ENCODE results near the gene THEMIS. TPM values are rescaled to one million over a fixed set of nuclear protein-coding genes. Genes with fewer than 3 reads are reported as not detected.

Gene THEMIS
- polyA plus RNA-seq, 1 experiment: not detected

GRCh38 chr6:127775371-127775770, 125.5 kb downstream of the THEMIS start:
- H3K9me3 ChIP-seq (ENCODE audit: control insufficient read depth, insufficient read depth, low read length): no peaks in the 10 kb centered on the region
- TF ChIP-seq CTCF (IDR thresholded peaks at IDR 0.05; ENCODE audit: low read depth, low read length): no peak
- CTCF ChIA-PET: no interaction called here
- no peaks in the 10 kb centered on the region for H3K27me3 ChIP-seq (ENCODE audit: control insufficient read depth, insufficient read depth, low read length)
- H3K4me3 ChIP-seq (ENCODE audit: low read depth, low read length): no peak overlapping the region
- DNase-seq (ENCODE audit: low read depth, low spot score): no peak
- POLR2A ChIA-PET: no interaction called here
- no peak overlapping the region for H3K27ac ChIP-seq (ENCODE audit: low read depth, low read length)

- no peak for DNase-seq (ENCODE audit: low read depth, low spot score)
- Histone ChIP-seq H3K4me3 (ENCODE audit: low read depth, low read length) (no peak overlapping the region), H3K9me3 (ENCODE audit: control insufficient read depth, insufficient read depth, low read length) (no peaks in the 10 kb centered on the region), H3K27me3 (ENCODE audit: control insufficient read depth, insufficient read depth, low read length) (no peaks in the 10 kb centered on the region), H3K27ac (ENCODE audit: low read depth, low read length) (no peak overlapping the region)
- no peak for TF ChIP-seq CTCF (IDR thresholded peaks at IDR 0.05; ENCODE audit: low read depth, low read length)
- ChIA-PET POLR2A (no interaction called here), CTCF (no interaction called here)
These were observed 132.1 kb downstream of the THEMIS start for GRCh38 chr6:127768745-127769144.

- DNase-seq (ENCODE audit: low read depth, low spot score): no peak
- ChIA-PET POLR2A (no interaction called here), CTCF (no interaction called here)
- no peak for TF ChIP-seq CTCF (IDR thresholded peaks at IDR 0.05; ENCODE audit: low read depth, low read length)
- Histone ChIP-seq H3K4me3 (ENCODE audit: low read depth, low read length) (no peak overlapping the region), H3K27ac (ENCODE audit: low read depth, low read length) (no peak overlapping the region), H3K27me3 (ENCODE audit: control insufficient read depth, insufficient read depth, low read length) (no peaks in the 10 kb centered on the region), H3K9me3 (ENCODE audit: control insufficient read depth, insufficient read depth, low read length) (no peaks in the 10 kb centered on the region)
These were observed 132.6 kb downstream of the THEMIS start for GRCh38 chr6:127768223-127768622.

GRCh38 chr6:127765949-127766348, 134.9 kb downstream of the THEMIS start:
- CTCF ChIA-PET: no interaction called here
- no peak for DNase-seq (ENCODE audit: low read depth, low spot score)
- no peaks in the 10 kb centered on the region for H3K27me3 ChIP-seq (ENCODE audit: control insufficient read depth, insufficient read depth, low read length)
- no peak overlapping the region for H3K4me3 ChIP-seq (ENCODE audit: low read depth, low read length)
- POLR2A ChIA-PET: no interaction called here
- H3K9me3 ChIP-seq (ENCODE audit: control insufficient read depth, insufficient read depth, low read length): no peaks in the 10 kb centered on the region
- no peak for TF ChIP-seq CTCF (IDR thresholded peaks at IDR 0.05; ENCODE audit: low read depth, low read length)
- H3K27ac ChIP-seq (ENCODE audit: low read depth, low read length): no peak overlapping the region

GRCh38 chr6:127762284-127762683, 138.6 kb downstream of the THEMIS start:
- POLR2A ChIA-PET: no interaction called here
- H3K4me3 ChIP-seq (ENCODE audit: low read depth, low read length): no peak overlapping the region
- H3K27ac ChIP-seq (ENCODE audit: low read depth, low read length): no peak overlapping the region
- H3K9me3 ChIP-seq (ENCODE audit: control insufficient read depth, insufficient read depth, low read length): no peaks in the 10 kb centered on the region
- no peaks in the 10 kb centered on the region for H3K27me3 ChIP-seq (ENCODE audit: control insufficient read depth, insufficient read depth, low read length)
- DNase-seq (ENCODE audit: low read depth, low spot score): no peak
- CTCF ChIA-PET: no interaction called here
- no peak for TF ChIP-seq CTCF (IDR thresholded peaks at IDR 0.05; ENCODE audit: low read depth, low read length)

Measured in AG04450 (cell line).